HG02943 (cell line): ENCODE data around the gene TMEM205.
"Not testable (repeated sequence)": the region's sequence is repeated elsewhere in the genome, so short reads cannot be mapped to it uniquely, and the experiment has no call there.

Experiments
- ATAC-seq: cut with Tn5 transposase; IDR thresholded peaks from one replicate; pipeline ENCODE4 v1.9.1; 2021; ENCODE audit warnings: mild to moderate bottlenecking, low read depth, moderate library complexity; ENCODE audit not compliant: unreplicated experiment

TMEM205 gene

DNA sequence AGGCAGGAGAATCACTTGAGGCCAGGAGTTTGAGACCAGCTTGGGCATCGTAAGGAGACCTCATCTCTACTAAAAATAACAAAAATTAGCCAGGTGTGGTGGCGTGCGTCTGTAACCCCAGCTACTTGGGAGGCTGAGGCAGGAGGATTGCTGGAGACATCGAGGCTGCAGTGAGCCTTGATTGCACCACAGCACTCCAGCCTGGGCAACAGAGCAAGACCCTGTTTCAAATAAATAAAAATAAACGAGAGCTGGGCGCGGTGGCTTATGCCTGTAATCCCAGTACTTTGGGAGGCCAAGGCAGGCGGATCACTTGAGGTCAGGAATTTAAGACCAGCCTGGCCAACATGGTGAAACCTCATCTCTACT lies 6.0 kb downstream of the TMEM205 start:
- ATAC-seq: not testable (repeated sequence)

DNA sequence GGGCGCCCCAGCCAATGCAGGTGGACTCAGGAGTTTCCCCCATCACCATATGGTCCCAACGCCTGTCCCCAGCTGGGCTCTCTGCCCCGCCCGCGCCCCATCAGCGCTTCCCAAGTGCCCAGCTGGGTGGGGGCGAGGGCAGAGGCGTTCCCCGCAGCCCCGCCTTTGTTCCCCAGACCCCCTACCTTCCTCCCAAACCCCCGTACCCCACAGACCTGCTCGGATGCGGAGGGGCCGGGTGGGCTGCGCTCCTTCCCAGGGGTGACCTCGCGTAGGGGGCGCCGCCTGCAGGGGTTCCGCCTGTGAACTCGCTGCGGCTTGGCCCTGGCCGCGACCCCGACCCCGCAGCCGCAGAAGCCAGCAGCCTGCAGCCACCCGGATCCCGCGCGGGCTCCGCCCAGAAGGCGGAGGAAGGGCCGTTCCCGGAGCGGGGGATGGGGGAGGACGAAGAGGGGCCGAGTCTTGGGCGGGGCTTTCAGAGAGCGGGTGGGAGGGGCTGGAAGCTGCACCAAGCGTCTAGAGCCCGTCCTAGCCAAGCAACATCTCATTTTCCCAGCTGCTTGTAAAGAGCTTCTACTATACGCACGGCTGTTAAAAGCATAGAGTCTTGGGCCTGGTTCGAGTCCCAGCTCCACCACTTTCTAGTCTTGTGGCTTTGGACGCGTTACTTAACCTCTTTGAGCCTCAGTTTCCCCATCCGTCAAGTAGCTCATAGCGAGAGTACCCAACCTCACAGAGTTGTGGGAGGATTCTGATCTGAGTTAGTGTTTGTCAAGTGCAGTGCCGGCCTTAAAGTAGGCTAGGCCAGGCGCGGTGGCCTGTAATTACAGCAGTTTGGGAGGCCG lies 6.6 kb downstream of the TMEM205 start, which contains the start of gene RAB3D:
Gene RAB3D (minus strand): TSS at position 404 of the 845 bp plus-strand sequence. CDS start 2,258 bp downstream, outside the sequence.
- ATAC-seq: no peak

DNA sequence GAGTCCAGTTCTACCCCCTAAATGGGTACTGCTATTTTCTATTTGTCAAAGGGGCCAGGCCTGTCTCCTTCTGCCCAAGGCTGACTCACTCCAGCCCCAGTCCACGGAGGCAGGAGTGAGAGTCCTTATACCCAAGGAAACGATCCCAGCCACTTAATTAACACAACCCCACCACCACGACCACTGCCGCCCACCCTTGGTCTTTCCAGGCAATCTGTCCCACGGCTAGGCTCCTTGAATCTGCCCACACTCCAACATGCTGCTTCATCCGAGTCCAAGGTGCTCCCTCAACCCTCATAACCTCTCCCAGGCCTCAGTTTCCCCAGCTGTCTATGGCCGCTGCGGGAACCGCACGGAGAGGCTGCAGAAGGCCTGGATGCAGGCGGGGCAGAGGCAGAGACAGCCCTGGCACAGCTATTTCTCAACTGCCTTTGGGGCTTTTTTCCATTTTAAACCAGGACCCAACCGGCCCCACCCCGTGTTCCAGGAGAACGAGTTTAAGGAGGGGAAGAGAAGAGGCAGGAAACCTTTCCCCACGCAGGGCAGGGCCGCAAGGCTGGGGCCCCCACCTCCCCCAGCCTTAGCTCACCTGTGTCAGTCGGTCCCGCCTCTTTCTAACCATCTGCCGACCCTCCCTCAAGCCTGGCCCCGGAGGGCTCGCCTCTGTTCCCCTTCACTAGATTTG lies 7.4 kb downstream of the TMEM205 start:
- ATAC-seq: no peak

DNA sequence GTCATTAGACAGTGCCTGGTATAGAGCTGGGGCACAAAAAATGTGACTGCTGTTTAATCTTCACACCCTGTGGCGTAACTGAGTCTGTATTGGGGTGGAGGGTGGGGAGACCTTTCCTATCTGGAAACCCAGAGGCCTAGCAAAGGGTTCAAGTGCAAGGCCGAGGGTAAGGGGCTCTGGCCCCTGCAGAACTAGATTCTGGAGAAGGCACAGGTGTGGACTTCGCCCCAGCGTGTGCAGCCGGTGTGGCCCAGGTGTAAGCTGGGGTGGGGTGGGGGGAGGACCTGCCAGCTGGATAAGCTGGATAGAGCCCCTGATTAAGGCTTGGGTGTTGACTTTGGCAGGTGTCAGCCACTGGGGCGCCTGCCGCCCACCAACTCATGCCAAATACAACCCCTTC lies 7.9 kb downstream of the TMEM205 start:
- ATAC-seq: no peak

DNA sequence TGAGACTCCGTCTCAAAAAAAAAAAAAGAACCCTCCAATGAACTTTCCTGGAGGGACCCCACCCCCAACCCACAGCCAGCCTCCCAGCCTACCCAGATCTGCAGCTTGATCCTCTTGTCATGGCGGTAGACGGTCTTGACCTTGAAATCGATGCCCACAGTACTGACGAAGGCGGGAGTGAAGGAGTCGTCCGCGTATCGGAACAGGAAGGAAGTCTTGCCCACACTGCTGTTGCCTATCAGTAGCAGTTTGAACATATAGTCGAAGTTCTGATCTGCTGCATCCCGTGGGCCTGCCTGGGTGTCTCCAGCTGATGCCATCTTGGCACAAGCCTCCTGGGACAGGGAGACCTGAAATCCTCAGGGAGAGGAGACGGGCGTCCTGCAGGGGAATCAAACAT lies 9.0 kb downstream of the TMEM205 start:
- ATAC-seq: no peak

DNA sequence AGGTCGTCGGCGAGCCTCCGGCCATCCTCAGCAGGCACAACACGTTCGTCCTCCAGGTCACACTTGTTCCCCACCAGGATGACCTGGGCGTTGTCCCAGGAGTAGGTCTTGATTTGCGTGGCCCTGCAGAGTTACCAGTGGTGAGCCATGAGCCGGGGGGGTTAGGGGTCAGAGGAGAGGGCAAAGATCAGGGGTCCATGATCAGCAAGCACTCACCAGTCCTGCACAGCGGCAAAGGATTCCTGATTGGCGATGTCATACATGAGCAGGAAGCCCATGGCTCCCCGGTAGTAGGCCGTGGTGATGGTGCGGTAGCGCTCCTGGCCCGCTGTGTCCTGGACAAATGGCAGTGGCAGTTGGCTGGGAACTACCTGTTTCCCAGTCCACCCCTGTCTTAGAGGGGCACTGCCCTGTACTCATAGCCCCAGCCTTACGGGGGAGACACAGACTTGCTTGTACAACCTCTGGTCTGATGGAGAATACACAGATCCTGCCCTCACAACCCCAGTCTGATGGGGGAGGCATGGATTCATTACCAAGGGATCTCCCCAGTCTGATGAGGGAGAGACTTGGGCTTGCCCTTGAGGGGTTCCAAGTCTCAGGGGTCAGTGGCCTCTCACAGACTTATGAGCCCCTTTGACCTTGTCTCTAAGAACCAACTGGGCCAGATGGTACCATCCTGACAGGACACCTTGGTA lies 10.5 kb downstream of the TMEM205 start:
- no peak for ATAC-seq

DNA sequence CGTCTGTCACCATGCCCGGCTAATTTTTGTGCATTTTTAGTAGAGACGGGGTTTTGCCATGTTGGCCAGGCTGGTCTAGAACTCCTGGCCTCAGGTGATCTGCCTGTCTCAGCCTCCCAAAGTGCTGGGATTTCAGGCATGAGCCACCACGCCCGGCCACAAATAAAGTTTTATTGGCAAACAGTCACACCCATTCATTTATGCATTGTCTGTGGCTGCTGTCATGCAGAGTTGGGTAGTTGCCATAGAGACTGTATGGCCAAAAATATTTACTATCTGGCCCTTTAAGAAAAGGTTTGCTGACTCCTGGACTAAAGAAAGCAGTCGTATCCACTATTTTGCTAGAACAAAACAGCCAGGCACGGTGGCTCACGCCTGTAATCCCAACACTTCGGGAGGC lies 12.2 kb downstream of the TMEM205 start:
- not testable (repeated sequence) for ATAC-seq

DNA sequence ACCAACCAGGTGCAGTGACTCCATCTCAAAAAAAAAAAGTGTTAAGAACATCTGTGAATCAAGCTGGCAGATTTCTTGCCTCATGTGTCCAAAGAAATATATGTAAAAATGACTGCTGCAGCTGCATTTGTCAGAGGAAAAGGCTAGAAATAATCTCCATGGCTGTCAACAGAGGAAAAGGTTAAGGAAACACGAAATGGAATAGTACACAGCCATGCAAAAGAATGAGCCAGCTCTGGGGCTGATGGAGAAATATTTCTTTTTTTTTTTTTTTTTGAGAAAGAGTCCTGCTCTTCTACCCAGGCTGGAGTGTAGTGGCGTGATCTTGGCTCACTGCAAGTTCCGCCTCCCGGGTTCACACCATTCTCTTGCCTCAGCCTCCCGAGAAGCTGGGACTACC lies 13.2 kb downstream of the TMEM205 start:
- ATAC-seq: no peak

DNA sequence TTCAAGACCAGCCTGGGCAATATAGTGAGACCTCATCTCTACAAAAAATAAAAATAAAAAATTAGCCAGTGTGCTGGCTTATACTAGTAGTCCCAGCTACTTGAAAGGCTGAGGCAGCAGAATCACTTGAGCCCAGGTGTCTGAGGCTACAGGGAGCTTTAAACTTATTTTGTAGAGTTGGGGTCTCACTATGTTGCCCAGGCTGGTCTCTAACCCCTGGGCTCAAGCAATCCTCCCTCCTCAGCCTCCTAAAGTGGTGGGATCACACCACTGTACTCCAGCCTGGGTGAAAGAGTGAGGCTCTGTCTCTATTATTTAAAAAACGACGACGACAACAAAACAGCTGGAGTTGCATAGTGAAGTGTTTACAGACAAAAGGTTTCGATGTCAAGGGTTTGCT lies 14.6 kb downstream of the TMEM205 start:
- ATAC-seq: no peak

DNA sequence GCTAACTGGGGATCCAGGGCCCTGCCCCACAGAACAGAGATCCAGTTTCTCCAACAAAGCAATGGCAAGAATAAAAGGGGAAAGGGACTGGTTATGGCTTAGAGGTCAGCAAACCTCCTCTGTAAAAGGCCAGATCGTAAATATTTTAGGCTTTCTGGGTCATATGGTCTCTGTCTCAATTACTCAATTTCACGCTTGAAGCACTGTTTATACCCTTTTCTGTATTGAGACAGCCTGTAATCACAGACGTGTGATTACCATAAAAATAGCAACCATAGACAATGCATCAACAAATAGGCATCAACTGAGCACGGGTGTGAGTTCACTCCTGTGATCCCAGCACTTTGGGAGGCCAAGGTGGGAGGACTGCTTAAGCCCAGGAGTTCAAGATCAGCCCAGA lies 15.9 kb downstream of the TMEM205 start:
- no peak for ATAC-seq

DNA sequence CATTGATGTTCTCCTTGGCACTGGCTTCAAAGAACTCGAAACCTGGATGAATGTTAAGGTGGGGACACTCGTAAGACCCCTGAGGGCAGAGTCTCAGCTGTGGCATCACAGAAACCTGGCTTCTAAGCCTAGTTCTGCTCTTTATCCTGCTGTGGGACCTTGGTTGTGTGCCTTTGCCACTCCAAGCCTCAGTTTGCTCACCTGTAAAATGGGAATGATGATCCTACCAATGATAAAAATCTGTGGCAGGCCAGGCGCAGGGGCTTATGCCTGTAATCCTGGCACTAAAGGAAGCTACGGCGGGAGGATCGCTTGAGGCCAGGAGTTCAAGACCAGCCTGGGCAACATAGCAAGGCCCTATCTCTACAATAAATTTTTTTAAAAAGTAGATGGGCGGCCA lies 20.5 kb downstream of the TMEM205 start:
- no peak for ATAC-seq

DNA sequence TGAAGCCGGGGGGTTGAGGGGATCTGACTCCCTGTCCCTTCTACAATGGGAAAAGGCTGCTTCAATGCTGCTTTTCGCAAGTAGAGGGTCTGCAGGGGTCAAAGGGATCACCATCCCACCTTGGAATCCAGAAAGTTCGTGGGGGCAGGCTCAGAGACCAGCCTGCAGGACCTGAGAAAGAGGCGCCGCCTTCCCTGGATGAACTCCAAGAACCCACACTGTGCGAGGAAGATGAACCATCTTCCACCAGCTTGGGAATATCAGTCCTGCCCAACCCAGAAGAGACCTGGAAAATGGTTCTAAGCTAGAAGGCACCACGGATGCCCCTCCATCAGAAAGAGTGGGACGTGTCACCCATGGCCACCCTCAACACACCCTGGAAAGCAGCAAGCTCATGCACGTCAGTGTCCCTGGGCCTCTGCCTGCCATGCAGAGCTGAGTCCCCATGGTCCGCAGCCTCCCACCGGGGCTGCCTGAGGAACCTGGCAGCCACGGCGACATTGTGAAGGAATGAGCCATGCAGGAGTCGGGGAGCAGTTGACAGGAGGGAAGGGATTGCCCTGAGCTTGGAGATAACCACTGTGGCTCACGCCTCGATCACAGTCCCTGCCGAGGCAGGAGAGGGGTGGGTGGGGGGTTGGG lies 21.2 kb downstream of the TMEM205 start:
- ATAC-seq: no peak

DNA sequence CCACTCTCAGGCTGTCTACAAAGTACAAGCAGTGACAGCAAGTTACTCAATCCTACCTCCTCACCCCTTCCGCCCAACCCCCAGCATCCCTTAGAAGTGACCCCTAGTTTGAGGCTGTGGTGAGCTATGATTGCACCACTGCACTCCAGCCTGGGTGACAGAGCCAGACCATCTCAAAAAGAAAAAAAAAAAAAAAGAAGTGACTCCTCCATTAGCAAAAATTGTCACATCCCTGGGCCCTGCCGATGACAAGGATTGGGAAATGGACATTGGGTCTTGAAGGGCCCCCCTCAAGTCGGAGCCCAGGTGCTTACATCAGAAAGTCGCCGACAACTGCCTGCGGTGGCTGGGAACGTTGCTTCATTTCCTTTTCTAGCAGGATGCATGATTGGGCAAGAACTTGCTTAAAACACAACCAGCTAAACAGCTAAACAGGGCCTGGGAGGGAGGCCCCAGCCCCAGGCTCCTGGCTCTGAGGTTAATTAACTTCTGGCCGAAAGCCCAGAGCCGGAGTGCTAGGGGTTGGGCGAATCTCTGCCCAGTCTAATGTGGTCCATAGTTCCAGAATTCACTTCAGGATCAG lies 21.9 kb downstream of the TMEM205 start:
- ATAC-seq: no peak

DNA sequence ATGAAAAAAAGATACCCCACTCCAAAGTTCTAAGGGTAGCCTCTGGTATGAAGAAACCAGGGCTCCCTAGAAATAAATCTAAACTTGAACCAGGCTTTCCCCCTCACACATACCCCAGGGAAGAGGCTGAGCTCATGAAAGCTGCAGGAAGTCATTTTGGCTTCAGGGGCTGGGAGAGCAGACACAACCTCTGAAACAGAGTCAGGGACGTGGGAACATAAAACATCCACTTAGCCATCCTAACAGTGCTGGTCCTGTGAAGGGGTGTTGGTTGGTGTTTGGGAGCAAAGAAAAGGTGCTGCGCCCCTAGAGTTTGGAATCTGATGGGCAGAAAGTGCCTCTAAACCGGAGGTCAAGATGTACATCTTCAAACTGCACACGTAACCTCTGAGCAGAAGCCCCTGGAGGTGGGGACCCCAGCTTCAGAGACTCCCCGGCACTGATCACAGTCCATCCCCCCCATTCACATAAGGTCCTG lies 22.4 kb downstream of the TMEM205 start:
- no peak for ATAC-seq

DNA sequence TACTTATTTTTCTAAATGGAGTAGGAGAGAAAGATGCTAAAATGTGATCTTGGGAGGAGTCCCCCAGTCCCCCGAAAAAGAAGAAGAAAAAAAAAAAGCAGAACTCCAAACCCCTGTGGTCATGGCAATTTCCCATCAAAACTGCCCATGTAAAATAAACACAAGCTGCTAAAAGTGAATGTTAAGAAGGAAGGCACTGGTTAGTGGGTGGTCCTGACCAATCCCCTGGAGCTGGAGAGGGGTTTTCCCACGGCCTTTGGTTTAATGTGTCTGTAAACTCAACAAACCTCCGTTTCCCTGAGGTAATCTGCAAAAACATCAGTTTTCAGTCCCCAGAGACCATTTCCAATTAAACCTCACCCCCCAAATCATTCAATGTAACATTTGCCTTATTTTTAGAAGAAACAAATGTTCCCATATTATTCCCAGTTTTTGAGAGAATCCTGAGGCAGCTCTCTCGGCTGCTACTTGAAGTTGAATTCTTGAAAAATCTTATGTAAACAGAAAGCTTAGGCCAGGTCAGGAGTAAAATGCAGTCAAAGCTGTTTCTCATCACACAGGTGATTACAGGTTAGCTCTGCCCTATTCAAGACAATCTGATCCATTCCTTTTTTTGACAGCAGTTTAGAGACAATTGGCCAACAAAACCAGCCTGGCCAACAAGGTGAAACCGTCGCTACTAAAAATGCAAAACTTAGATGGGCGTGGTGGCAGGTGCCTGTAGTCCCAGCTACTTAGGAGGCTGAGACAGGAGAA lies 23.6 kb downstream of the TMEM205 start:
- ATAC-seq: no peak

DNA sequence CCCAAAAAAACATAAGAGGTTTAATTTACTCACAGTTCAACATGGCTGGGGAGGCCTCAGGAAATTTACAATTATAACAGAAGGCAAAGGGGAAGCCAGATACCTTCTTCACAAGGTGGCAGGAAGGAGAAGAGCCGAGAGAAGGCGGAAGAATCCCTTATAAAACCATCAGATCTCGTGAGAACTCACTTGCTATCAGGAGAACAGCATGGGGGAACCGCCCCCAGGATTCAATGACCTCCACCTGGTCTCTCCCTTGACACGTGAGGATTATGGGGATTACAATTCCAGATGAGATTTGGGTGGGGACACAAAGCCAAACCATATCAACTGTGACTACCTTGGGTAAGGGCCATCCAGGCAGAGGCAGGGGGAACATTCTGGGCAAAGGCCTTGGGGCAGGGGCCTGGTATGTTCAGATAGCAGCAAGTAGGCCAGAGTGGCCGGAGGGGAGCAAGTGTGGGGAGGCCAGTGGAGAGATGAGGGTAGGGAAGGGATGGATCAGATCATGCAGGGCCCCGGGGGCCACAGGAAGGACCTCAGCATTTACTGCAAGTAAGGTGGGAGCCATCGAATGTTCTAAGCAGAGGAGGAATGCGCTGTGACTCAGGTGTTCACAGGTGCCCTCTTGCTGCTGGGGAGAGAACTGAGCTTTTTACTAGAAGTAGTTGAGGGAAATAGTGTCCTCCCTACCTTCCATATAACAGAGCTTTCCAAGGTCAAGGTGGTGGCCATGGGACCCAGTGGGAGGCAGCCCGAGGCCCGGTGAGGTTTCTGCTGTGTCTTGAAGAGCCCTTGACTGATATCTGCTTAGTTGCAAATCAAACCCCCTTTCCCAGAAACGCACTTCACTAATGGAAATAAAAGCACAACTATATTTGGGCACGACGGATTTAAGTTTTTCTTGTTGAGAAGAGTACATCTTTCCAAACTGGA lies 24.6 kb downstream of the TMEM205 start:
- ATAC-seq: no peak

DNA sequence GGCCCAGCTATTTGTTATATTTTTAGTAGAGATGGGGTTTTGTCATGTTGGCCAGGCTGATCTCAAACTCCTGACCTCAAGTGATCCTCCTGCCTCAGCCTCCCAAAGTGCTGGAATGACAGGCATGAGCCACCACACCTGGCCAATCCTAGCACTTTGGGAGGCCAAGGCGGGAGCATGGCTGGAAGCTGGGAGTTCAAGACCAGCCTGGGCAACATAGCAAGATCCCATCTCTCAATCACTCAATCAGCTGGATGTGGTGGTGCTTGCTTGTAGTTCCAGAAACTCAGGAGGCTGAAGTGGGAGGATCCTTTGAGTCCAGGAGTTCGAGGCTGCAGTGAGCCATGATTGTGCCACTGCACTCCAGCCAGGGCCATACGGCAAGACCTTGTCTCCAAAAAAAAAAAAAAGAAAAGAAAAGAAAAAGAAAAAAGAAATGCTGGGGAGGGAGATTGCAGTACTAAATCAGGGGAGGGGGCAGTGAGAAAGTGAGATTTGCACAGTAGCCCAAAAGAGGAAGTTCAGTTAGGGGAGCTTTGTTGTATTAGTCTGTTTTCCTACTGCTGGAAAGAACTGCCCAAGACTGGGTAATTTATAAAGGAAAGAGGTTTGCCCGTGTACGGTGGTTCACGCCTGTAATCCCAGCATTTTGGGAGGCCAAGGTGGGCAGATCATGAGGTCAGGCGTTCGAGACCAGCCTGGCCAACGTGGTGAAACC lies 25.6 kb downstream of the TMEM205 start:
- ATAC-seq: not testable (repeated sequence)

DNA sequence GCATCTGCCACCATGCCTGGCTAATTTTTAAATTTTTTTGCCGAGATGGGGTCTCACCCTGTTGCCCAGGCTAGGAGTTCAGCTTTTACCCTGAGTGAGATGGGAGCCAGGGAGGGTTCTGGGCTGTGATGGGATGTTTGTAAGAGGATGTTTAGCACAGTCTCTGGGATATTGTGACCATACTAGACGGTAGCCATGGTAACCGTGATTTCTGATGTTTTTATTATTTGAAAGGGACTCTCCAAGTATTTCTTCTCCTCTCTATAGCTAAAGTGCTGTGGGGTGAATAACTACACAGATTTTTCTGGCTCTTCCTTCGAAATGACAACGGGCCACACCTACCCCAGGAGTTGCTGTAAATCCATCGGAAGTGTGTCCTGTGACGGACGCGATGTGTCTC lies 39.7 kb downstream of the TMEM205 start:
- no peak for ATAC-seq
